CD4-positive, alpha-beta T cell treated with Interleukin-2 at 100 ng/mL for 4 hours (primary cell): ENCODE data around the gene CNDP1.

Experiments
- DNase-seq: peaks from one replicate; pipeline ENCODE4 v3.0.0-alpha.2; 2020; ENCODE audit warnings: low spot score

The CNDP1 gene

GRCh38 chr18:74625157-74625556 lies 90.9 kb downstream of the CNDP1 start:
- no peak for DNase-seq

- DNase-seq: no peak
Measured at GRCh38 chr18:74626049-74626874, 92.0 kb downstream of the CNDP1 start.

- DNase-seq: no peak
Measured at GRCh38 chr18:74630804-74631203, 96.5 kb downstream of the CNDP1 start.

- no peak for DNase-seq
Measured at GRCh38 chr18:74631212-74631611, 96.9 kb downstream of the CNDP1 start.

- peak; percentile 18 for DNase-seq
Measured at GRCh38 chr18:74631623-74632350, 97.5 kb downstream of the CNDP1 start.

GRCh38 chr18:74632351-74632679 lies 98.0 kb downstream of the CNDP1 start:
- DNase-seq: no peak

- no peak for DNase-seq
Measured at GRCh38 chr18:74632856-74633255, 98.6 kb downstream of the CNDP1 start.

- no peak for DNase-seq
Measured at GRCh38 chr18:74633652-74634352, 99.5 kb downstream of the CNDP1 start.

GRCh38 chr18:74635224-74635975 lies 101.1 kb downstream of the CNDP1 start:
- DNase-seq: no peak
